Measurements from ENCODE around the gene SLC4A1AP. TPM values are rescaled to one million over a fixed set of nuclear protein-coding genes. Genes with fewer than 3 reads are reported as not detected.

SLC4A1AP gene
- total RNA-seq, 1 experiment from 2014 or later, result 19.8 TPM

- CTCF ChIA-PET, result no interaction called here
- Histone ChIP-seq H3K9ac (ENCODE audit: low read length) (no peak overlapping the region), H3K27me3 (ENCODE audit: insufficient read depth, low read length) (no peaks in the 10 kb centered on the region), H3K79me2 (ENCODE audit: insufficient read depth, low read length) (no peaks in the 10 kb centered on the region), H3K9me3 (ENCODE audit: control insufficient read depth in 1 of 2, insufficient read depth in 1 of 2, low read depth in 1 of 2, low read length in 2 of 2) (no peaks in the 10 kb centered on the region), H3K4me3 (replicated peaks in 1 of 2; ENCODE audit: low read depth in 1 of 2, low read length in 2 of 2) (no peak overlapping the region), H4K20me1 (ENCODE audit: insufficient read depth) (no peaks in the 10 kb centered on the region), H2AFZ (ENCODE audit: low read depth, low read length, poor library complexity, severe bottlenecking) (no peak overlapping the region), H3K4me2 (ENCODE audit: low read length) (no peak overlapping the region), H3K9me2 (ENCODE audit: insufficient read depth) (no peaks in the 10 kb centered on the region), H3K27ac (ENCODE audit: low read depth, low read length) (no peak overlapping the region), H3K36me3 (ENCODE audit: control insufficient read depth in 1 of 2, insufficient read depth in 2 of 2, low read length in 2 of 2) (no peaks in the 10 kb centered on the region), H3K4me1 (ENCODE audit: control insufficient read depth in 1 of 2, insufficient read depth in 2 of 2, low read length in 2 of 2) (peaks cover 17 to 41% of the 10 kb centered on the region in 2 experiments)
- no TSS peak for BruUV-seq (replicated peaks)
- TF ChIP-seq, protein P1, sequence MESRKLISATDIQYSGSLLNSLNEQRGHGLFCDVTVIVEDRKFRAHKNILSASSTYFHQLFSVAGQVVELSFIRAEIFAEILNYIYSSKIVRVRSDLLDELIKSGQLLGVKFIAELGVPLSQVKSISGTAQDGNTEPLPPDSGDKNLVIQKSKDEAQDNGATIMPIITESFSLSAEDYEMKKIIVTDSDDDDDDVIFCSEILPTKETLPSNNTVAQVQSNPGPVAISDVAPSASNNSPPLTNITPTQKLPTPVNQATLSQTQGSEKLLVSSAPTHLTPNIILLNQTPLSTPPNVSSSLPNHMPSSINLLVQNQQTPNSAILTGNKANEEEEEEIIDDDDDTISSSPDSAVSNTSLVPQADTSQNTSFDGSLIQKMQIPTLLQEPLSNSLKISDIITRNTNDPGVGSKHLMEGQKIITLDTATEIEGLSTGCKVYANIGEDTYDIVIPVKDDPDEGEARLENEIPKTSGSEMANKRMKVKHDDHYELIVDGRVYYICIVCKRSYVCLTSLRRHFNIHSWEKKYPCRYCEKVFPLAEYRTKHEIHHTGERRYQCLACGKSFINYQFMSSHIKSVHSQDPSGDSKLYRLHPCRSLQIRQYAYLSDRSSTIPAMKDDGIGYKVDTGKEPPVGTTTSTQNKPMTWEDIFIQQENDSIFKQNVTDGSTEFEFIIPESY (IDR thresholded peaks at IDR 0.05; ENCODE audit: extremely low read depth, insufficient replicate concordance, low read length), result no peak
- TF ChIP-seq POLR2A (IDR thresholded peaks at IDR 0.05; ENCODE audit: borderline replicate concordance, extremely low read depth, insufficient read depth, insufficient read length) (no peak), CEBPB (IDR thresholded peaks at IDR 0.05; ENCODE audit: low read depth) (no peak), CBX3 (IDR thresholded peaks at IDR 0.05; ENCODE audit: low read depth) (no peak), ELF1 (IDR thresholded peaks at IDR 0.05; ENCODE audit: borderline replicate concordance, low read depth) (no peak), EZH2 (IDR thresholded peaks at IDR 0.05) (no peak), SRF (IDR thresholded peaks at IDR 0.05; ENCODE audit: low read depth) (no peak), POLR2AphosphoS5 (IDR thresholded peaks at IDR 0.05; ENCODE audit: low read depth, low read length) (no peak), ZNF274 (IDR thresholded peaks at IDR 0.05; ENCODE audit: low read depth, low read length) (no peak), EGR1 (IDR thresholded peaks at IDR 0.05; ENCODE audit: low read depth) (no peak), SP1 (IDR thresholded peaks at IDR 0.05; ENCODE audit: low read depth) (no peak), TCF7L2 (IDR thresholded peaks at IDR 0.05; ENCODE audit: borderline replicate concordance, extremely low read depth, insufficient read depth, insufficient read length) (no peak)
- TF ChIP-seq, protein P2, sequence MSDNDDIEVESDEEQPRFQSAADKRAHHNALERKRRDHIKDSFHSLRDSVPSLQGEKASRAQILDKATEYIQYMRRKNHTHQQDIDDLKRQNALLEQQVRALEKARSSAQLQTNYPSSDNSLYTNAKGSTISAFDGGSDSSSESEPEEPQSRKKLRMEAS (IDR thresholded peaks at IDR 0.05), result no peak
- TF ChIP-seq, protein P3, sequence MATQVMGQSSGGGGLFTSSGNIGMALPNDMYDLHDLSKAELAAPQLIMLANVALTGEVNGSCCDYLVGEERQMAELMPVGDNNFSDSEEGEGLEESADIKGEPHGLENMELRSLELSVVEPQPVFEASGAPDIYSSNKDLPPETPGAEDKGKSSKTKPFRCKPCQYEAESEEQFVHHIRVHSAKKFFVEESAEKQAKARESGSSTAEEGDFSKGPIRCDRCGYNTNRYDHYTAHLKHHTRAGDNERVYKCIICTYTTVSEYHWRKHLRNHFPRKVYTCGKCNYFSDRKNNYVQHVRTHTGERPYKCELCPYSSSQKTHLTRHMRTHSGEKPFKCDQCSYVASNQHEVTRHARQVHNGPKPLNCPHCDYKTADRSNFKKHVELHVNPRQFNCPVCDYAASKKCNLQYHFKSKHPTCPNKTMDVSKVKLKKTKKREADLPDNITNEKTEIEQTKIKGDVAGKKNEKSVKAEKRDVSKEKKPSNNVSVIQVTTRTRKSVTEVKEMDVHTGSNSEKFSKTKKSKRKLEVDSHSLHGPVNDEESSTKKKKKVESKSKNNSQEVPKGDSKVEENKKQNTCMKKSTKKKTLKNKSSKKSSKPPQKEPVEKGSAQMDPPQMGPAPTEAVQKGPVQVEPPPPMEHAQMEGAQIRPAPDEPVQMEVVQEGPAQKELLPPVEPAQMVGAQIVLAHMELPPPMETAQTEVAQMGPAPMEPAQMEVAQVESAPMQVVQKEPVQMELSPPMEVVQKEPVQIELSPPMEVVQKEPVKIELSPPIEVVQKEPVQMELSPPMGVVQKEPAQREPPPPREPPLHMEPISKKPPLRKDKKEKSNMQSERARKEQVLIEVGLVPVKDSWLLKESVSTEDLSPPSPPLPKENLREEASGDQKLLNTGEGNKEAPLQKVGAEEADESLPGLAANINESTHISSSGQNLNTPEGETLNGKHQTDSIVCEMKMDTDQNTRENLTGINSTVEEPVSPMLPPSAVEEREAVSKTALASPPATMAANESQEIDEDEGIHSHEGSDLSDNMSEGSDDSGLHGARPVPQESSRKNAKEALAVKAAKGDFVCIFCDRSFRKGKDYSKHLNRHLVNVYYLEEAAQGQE (IDR thresholded peaks at IDR 0.05; ENCODE audit: low read depth), result no peak
- TF ChIP-seq, protein P4, sequence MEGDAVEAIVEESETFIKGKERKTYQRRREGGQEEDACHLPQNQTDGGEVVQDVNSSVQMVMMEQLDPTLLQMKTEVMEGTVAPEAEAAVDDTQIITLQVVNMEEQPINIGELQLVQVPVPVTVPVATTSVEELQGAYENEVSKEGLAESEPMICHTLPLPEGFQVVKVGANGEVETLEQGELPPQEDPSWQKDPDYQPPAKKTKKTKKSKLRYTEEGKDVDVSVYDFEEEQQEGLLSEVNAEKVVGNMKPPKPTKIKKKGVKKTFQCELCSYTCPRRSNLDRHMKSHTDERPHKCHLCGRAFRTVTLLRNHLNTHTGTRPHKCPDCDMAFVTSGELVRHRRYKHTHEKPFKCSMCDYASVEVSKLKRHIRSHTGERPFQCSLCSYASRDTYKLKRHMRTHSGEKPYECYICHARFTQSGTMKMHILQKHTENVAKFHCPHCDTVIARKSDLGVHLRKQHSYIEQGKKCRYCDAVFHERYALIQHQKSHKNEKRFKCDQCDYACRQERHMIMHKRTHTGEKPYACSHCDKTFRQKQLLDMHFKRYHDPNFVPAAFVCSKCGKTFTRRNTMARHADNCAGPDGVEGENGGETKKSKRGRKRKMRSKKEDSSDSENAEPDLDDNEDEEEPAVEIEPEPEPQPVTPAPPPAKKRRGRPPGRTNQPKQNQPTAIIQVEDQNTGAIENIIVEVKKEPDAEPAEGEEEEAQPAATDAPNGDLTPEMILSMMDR (IDR thresholded peaks at IDR 0.05 in 2 of 3, conservative IDR thresholded peaks at IDR 0.05 in 1 of 3; ENCODE audit: borderline replicate concordance in 1 of 3, insufficient read depth in 1 of 3, low read depth in 2 of 3, low read length in 2 of 3), result no peak
- POLR2A ChIA-PET, result no interaction called here
- ATAC-seq, result no peak
- intact Hi-C loops (cut with micrococcal nuclease), result no loop called here
- RAD21 ChIA-PET (ENCODE audit: low non-redundant PET in 1 of 2, low total read pairs in 2 of 2, uncharacterized antibody in 2 of 2, unreplicated experiment in 2 of 2), result no interaction called here
- no peak for DNase-seq (ENCODE audit: low read depth, low spot score)
Observed at GRCh38 chr2:27709326-27709725, 45.6 kb downstream of the SLC4A1AP start.

Measured in HCT116 (cell line).